Mesenchymal stem cell (in vitro differentiated cells and primary cell): ENCODE measurements around the gene UMOD.

Source experiments
- DNase-seq: peaks from one replicate; pipeline ENCODE4 v3.0.0-alpha.2; 2013
- H2AFZ ChIP-seq: one replicate; pipeline ENCODE4 v1.6.1; 2013; ENCODE audit warnings: low read depth, mild to moderate bottlenecking, control low read depth, inconsistent platforms, low read length, moderate library complexity
- H2AK5ac ChIP-seq: 2 replicates; pipeline ENCODE4 v1.6.1; 2013; ENCODE audit warnings: low read length, moderate library complexity, mild to moderate bottlenecking, inconsistent platforms; ENCODE audit not compliant: severe bottlenecking
- H2BK120ac ChIP-seq: one replicate; pipeline ENCODE4 v1.6.1; 2013; ENCODE audit warnings: low read depth, mild to moderate bottlenecking, inconsistent platforms, low read length, moderate library complexity
- H2BK12ac ChIP-seq, 2 experiments: one replicate each; pipeline ENCODE4 v1.6.1; 2013; ENCODE audit warnings: inconsistent platforms in 2 of 2, low read length in 2 of 2, mild to moderate bottlenecking in 2 of 2, moderate library complexity in 2 of 2, control low read depth in 1 of 2
- H2BK15ac ChIP-seq: one replicate; pipeline ENCODE4 v1.6.1; 2013; ENCODE audit warnings: mild to moderate bottlenecking, low read depth, inconsistent platforms; ENCODE audit not compliant: poor library complexity, severe bottlenecking
- H2BK5ac ChIP-seq: 2 replicates; pipeline ENCODE4 v1.6.1; 2013; ENCODE audit warnings: low read depth, mild to moderate bottlenecking, low read length, control low read depth, inconsistent platforms; ENCODE audit not compliant: poor library complexity, severe bottlenecking
- H3K14ac ChIP-seq, 2 experiments: one replicate each; pipeline ENCODE4 v1.6.1; 2013; ENCODE audit warnings: inconsistent platforms in 2 of 2, low read length in 2 of 2, control low read depth in 1 of 2, mild to moderate bottlenecking in 1 of 2, moderate library complexity in 1 of 2
- H3K18ac ChIP-seq, 2 experiments: one replicate each; pipeline ENCODE4 v1.6.1; 2013; ENCODE audit warnings: inconsistent platforms in 2 of 2, low read length in 2 of 2, control low read depth in 1 of 2, low read depth in 1 of 2, mild to moderate bottlenecking in 1 of 2
- H3K23ac ChIP-seq, 2 experiments: one replicate each; pipeline ENCODE4 v1.6.1; 2013; ENCODE audit warnings: inconsistent platforms in 2 of 2, low read length in 2 of 2, mild to moderate bottlenecking in 2 of 2, moderate library complexity in 2 of 2, control low read depth in 1 of 2
- H3K27ac ChIP-seq: 2 replicates; pipeline ENCODE4 v1.5.1; 2013; ENCODE audit warnings: mild to moderate bottlenecking, moderate library complexity, low read length, control low read depth, inconsistent platforms; ENCODE audit not compliant: poor library complexity, severe bottlenecking
- H3K27me3 ChIP-seq, 2 experiments: 2 replicates each; pipeline versions ENCODE4 v1.6.1 to v1.7.0; 2013; ENCODE audit warnings: low read length in 2 of 2, mild to moderate bottlenecking in 2 of 2, moderate library complexity in 2 of 2, control low read depth in 1 of 2, inconsistent platforms in 1 of 2; ENCODE audit not compliant: control insufficient read depth in 1 of 2, insufficient read depth in 1 of 2
- H3K36me3 ChIP-seq, 2 experiments: 2 replicates each; pipeline versions ENCODE4 v1.6.1 to v1.7.0; 2013; ENCODE audit warnings: low read length in 2 of 2, control low read depth in 1 of 2, inconsistent platforms in 1 of 2, low read depth in 1 of 2, mild to moderate bottlenecking in 1 of 2; ENCODE audit not compliant: insufficient read depth in 2 of 2, control insufficient read depth in 1 of 2
- H3K4ac ChIP-seq, 2 experiments: one replicate each; pipeline ENCODE4 v1.6.1; 2013; ENCODE audit warnings: inconsistent platforms in 2 of 2, low read length in 2 of 2, mild to moderate bottlenecking in 2 of 2, moderate library complexity in 2 of 2, control low read depth in 1 of 2, low read depth in 1 of 2
- H3K4me1 ChIP-seq: 2 replicates; pipeline ENCODE4 v1.6.1; 2013; ENCODE audit warnings: low read depth, low read length, control low read depth; ENCODE audit not compliant: control insufficient read depth, insufficient read depth
- H3K4me2 ChIP-seq: 2 replicates; pipeline ENCODE4 v1.6.1; 2013; ENCODE audit warnings: low read length, mild to moderate bottlenecking, inconsistent platforms; ENCODE audit not compliant: poor library complexity, severe bottlenecking
- H3K4me3 ChIP-seq, 2 experiments: 2 replicates each; pipeline versions ENCODE4 v1.5.1 to v1.7.0; 2013; ENCODE audit warnings: low read length in 2 of 2, mild to moderate bottlenecking in 2 of 2, control low read depth in 1 of 2, low read depth in 1 of 2; ENCODE audit not compliant: insufficient read depth in 1 of 2
- H3K79me1 ChIP-seq: replicated peaks from 2 replicates; pipeline ENCODE4 v1.6.1; 2013; ENCODE audit warnings: mild to moderate bottlenecking, control low read depth, low read length, inconsistent platforms; ENCODE audit not compliant: poor library complexity, severe bottlenecking
- H3K9ac ChIP-seq: 2 replicates; pipeline ENCODE4 v1.7.0; 2013; ENCODE audit warnings: mild to moderate bottlenecking, low read length, moderate library complexity
- H3K9me3 ChIP-seq: 2 replicates; pipeline ENCODE4 v1.7.0; 2013; ENCODE audit warnings: mild to moderate bottlenecking, low read length; ENCODE audit not compliant: control insufficient read depth
- H4K8ac ChIP-seq: one replicate; pipeline ENCODE4 v1.6.1; 2013; ENCODE audit warnings: inconsistent platforms, mild to moderate bottlenecking, low read length, moderate library complexity
- H4K91ac ChIP-seq: one replicate; pipeline ENCODE4 v1.6.1; 2013; ENCODE audit warnings: mild to moderate bottlenecking, low read length, inconsistent platforms
- WGBS: methylation state at CpG from one replicate; pipeline ENCODE4 v1.1.7; 2013; ENCODE audit warnings: mixed read lengths; 5-methylcytosine and 5-hydroxymethylcytosine counted together

Gene UMOD

DNA sequence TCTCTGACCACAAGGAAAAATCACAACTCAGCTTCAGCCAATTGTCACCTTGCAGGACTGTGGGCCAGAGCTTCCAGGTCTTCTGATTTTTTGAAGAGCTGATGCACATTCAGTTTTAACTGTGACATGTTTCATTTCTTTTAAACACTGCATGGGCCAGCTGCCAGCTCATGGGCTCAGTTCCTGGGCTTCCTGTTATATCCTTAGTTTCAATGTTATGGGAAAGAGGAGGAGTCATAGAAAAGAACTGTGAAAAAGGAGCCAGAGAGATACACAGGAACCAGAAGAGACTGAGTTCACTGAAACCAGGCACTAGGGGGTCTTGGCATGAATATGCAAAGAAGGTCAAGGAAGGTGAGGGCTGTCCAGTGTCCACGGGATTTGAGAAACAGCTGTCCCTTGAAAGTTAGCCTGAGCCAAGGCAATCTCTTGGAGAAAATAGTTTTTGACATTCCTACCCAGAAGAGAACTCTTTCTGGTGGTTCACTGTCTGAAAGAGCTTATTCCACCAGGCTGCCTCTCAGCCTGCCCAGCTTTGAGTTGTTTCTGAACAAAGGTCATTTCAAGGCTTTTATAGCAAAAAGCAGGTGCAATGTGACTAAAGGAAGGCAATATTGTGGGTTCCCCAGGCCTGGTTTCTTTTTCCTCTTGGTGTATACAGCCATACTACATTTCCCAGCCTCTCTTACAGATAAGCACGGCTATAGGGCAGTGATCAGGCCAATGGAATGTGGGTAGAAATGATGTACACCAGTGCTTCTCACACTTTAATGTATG lies 41.5 kb upstream of the UMOD start:
- no peak overlapping the region for H2BK15ac ChIP-seq

DNA sequence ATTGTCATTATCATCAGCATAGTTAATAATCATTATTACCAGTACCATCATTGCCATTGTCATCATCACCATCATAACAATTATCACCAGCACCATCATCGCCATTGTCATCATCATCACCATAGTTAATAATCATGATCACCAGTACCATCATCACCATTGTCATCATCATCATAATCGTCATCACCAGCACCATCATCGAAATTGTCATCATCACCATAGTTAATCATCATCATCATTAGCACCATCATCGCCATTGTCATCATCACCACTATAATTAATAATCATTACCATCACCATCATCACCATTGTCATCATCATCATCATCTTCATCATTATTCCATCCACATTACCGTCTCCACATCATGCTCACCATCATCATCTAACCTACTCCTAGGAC lies 38.5 kb upstream of the UMOD start:
- Histone ChIP-seq H3K79me1 (no peaks in the 10 kb centered on the region), H2BK5ac (no peak overlapping the region), H3K36me3 (no peaks in the 10 kb centered on the region), H2AFZ (no peak overlapping the region), H3K4me1 (peaks cover 1% of the 10 kb centered on the region), H3K27ac (no peak overlapping the region), H3K14ac (no peak overlapping the region), H3K4me3 (no peak overlapping the region), H2BK12ac (no peak overlapping the region), H3K4me2 (no peak overlapping the region), H3K4ac (no peak overlapping the region), H2BK15ac (no peak overlapping the region), H3K27me3 (peaks cover 0 to 13% of the 10 kb centered on the region in 2 experiments), H3K9ac (no peak overlapping the region), H2BK120ac (no peak overlapping the region), H2AK5ac (no peak overlapping the region), H3K18ac (no peak overlapping the region), H4K91ac (no peak overlapping the region), H4K8ac (no peak overlapping the region), H3K23ac (no peak overlapping the region), H3K9me3 (no peaks in the 10 kb centered on the region)
- whole genome bisulfite sequencing: 68% methylated on average over 5 of the region's 5 CpGs
- DNase-seq: no peak

More for the DNA sequence above, 41.5 kb upstream of the UMOD start:
- Histone ChIP-seq H2AK5ac (no peak overlapping the region), H3K9me3 (no peaks in the 10 kb centered on the region), H3K14ac (no peak overlapping the region), H3K4me1 (no peaks in the 10 kb centered on the region), H2BK120ac (no peak overlapping the region), H3K27ac (no peak overlapping the region), H2AFZ (no peak overlapping the region), H3K36me3 (no peaks in the 10 kb centered on the region), H3K4me2 (no peak overlapping the region), H3K18ac (no peak overlapping the region), H4K91ac (no peak overlapping the region), H3K23ac (no peak overlapping the region), H2BK5ac (no peak overlapping the region), H3K27me3 (peaks cover 0 to 4% of the 10 kb centered on the region in 2 experiments), H4K8ac (no peak overlapping the region), H2BK12ac (no peak overlapping the region), H3K9ac (no peak overlapping the region), H3K4me3 (no peak overlapping the region), H3K4ac (no peak overlapping the region), H3K79me1 (no peaks in the 10 kb centered on the region)
- no peak for DNase-seq
- 58% methylated on average over 2 of the region's 2 CpGs for WGBS

DNA sequence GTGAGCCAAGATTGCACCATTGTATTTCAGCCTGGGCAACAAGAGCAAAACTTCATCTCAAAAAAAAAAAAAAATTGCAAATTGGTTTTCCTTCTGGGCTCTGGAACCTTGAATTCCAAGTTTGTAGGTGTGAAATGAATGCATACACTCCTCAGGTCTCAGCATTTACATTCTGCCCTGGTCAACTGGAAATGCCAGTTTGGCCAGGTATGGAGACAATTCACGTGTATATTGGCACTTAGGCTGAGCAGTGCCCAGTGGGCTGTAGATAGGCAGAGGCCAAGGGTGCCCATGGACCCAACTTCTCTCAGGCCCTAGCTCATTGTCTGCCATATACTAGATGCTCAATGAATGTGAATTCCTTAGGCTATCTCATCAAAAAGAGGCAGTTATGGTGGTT lies 36.3 kb upstream of the UMOD start:
- Histone ChIP-seq H4K8ac (no peak overlapping the region), H2BK5ac (no peak overlapping the region), H3K18ac (no peak overlapping the region), H4K91ac (no peak overlapping the region), H3K36me3 (no peaks in the 10 kb centered on the region), H3K4me1 (peaks cover 3% of the 10 kb centered on the region), H2BK120ac (no peak overlapping the region), H3K23ac (no peak overlapping the region), H3K4me2 (no peak overlapping the region), H2BK12ac (no peak overlapping the region), H3K79me1 (no peaks in the 10 kb centered on the region), H3K9ac (no peak overlapping the region), H2BK15ac (no peak overlapping the region), H2AFZ (no peak overlapping the region), H3K14ac (no peak overlapping the region), H2AK5ac (no peak overlapping the region), H3K27me3 (peaks cover 9 to 19% of the 10 kb centered on the region in 2 experiments), H3K4me3 (no peak overlapping the region), H3K9me3 (no peaks in the 10 kb centered on the region), H3K27ac (no peak overlapping the region), H3K4ac (no peak overlapping the region)
- no peak for DNase-seq
- WGBS: 11% methylated on average over 1 of the region's 1 CpG

DNA sequence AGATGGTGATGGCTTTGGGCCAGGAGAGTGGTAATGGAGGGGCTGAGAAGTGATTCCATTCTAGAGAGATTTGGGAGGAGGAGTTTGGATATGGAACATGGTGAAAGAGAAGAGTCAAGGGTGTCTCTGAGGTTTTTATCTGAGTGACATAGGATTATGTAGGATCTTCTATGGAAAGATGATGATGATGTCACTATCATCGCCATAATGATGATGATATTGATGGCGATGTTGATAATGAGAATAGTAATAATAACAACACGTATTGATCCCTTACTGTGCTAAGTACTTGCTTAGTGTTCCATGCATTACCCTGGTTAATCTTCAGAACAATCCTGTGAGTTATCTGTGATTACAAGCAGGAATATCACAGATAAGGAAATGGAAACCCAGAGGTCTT lies 35.5 kb upstream of the UMOD start:
- no peak for DNase-seq
- H3K4me1 ChIP-seq: peaks cover 3% of the 10 kb centered on the region
- no peaks in the 10 kb centered on the region for H3K9me3 ChIP-seq
- WGBS: 100% methylated on average over 3 of the region's 3 CpGs
- no peak overlapping the region for H2BK15ac ChIP-seq
- H3K27me3 ChIP-seq: peaks cover 9 to 21% of the 10 kb centered on the region in 2 experiments
- no peak overlapping the region for H2BK120ac ChIP-seq
- no peak overlapping the region for H2AK5ac ChIP-seq
- no peak overlapping the region for H3K14ac ChIP-seq
- H2BK5ac ChIP-seq: no peak overlapping the region
- no peak overlapping the region for H2AFZ ChIP-seq
- no peak overlapping the region for H3K4me3 ChIP-seq
- H3K4me2 ChIP-seq: no peak overlapping the region
- no peaks in the 10 kb centered on the region for H3K36me3 ChIP-seq
- H3K9ac ChIP-seq: no peak overlapping the region
- H3K23ac ChIP-seq: no peak overlapping the region
- no peaks in the 10 kb centered on the region for H3K79me1 ChIP-seq
- no peak overlapping the region for H3K27ac ChIP-seq
- no peak overlapping the region for H4K8ac ChIP-seq
- no peak overlapping the region for H4K91ac ChIP-seq
- H3K18ac ChIP-seq: no peak overlapping the region
- no peak overlapping the region for H3K4ac ChIP-seq
- no peak overlapping the region for H2BK12ac ChIP-seq
